Suprapubic skin (tissue), 3 donors: ENCODE results near the gene HIRA.

Experiments used
- CTCF ChIP-seq, 2 donors: fragments of 200-600 bp in 1 of 2; fragments of 450-650 bp in 1 of 2; sonication (generic) in 1 of 2; IDR thresholded peaks; one replicate each; pipeline ENCODE4 v1.5.1; 2016 to 2019; ENCODE audit warnings: antibody characterized with exemption in 2 of 2, mild to moderate bottlenecking in 1 of 2, moderate library complexity in 1 of 2
- EP300 ChIP-seq: sonication (generic); formaldehyde crosslinking; IDR thresholded peaks from one replicate; pipeline ENCODE4 v1.6.1; 2017; ENCODE audit warnings: antibody characterized with exemption

GRCh38 chr22:19295733-19296132 lies 135.8 kb downstream of the HIRA start:
- TF ChIP-seq EP300 (no peak), CTCF (IDR thresholded peaks at IDR 0.05) (no peak)
